ENCODE results near the gene SCGB1D1.

DNA sequence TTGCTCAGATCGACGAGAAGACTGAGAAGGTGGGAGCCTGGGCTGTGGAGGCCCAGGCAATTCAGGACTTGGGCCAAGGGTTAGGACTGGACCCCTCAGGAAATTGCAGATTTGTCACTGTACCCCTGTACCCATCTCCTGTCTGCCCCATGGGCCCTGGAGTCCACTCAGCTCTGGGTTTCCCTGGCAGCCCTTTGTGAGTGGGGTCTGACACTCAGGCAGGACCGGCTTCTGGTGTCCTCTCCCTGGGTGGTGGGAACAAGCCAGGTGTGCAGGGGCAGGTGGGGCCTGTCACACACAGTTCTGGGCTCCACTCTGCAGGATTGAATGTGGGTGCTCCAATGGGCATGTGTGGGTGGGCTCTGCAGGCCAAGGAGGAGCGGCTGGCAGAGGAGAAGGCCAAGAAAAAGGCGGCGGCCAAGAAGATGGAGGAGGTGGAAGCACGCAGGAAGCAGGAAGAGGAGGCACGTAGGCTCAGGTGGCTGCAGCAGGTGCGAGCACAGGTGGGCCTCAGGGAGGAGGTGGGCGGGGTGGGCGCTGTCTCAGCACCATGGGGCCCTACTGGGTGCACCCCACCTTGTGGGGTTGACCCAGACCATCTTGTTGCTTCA lies 44.6 kb upstream of the SCGB1D1 start:
- TF ChIP-seq, protein P1, sequence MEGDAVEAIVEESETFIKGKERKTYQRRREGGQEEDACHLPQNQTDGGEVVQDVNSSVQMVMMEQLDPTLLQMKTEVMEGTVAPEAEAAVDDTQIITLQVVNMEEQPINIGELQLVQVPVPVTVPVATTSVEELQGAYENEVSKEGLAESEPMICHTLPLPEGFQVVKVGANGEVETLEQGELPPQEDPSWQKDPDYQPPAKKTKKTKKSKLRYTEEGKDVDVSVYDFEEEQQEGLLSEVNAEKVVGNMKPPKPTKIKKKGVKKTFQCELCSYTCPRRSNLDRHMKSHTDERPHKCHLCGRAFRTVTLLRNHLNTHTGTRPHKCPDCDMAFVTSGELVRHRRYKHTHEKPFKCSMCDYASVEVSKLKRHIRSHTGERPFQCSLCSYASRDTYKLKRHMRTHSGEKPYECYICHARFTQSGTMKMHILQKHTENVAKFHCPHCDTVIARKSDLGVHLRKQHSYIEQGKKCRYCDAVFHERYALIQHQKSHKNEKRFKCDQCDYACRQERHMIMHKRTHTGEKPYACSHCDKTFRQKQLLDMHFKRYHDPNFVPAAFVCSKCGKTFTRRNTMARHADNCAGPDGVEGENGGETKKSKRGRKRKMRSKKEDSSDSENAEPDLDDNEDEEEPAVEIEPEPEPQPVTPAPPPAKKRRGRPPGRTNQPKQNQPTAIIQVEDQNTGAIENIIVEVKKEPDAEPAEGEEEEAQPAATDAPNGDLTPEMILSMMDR (IDR thresholded peaks at IDR 0.05) = no peak
- no peak for TF ChIP-seq POLR2A (IDR thresholded peaks at IDR 0.05)
